HG02798 (cell line): ENCODE measurements around the gene ALG3.
"Not testable (repeated sequence)": the region's sequence is repeated elsewhere in the genome, so short reads cannot be mapped to it uniquely, and the experiment has no call there.

ENCODE experiments used
- ATAC-seq: cut with Tn5 transposase; IDR thresholded peaks from one replicate; pipeline ENCODE4 v1.9.1; 2021; ENCODE audit warnings: mild to moderate bottlenecking; ENCODE audit not compliant: unreplicated experiment, poor library complexity

ALG3 gene

GRCh38 chr3:184248454-184249411 lies at the start of gene ALG3:
TSS of gene ALG3 (minus strand) at chr3:184248962. CDS start at chr3:184248940, 22 bp downstream.
- ATAC-seq, result peak; percentile 57

- ATAC-seq, result no peak
Observed at GRCh38 chr3:184296616-184297015, 47.9 kb upstream of the ALG3 start.

GRCh38 chr3:184295771-184296170 lies 47.0 kb upstream of the ALG3 start:
- no peak for ATAC-seq

- no peak for ATAC-seq
Observed at GRCh38 chr3:184291738-184292445, 43.1 kb upstream of the ALG3 start.

GRCh38 chr3:184291044-184291737 lies 42.4 kb upstream of the ALG3 start:
- no peak for ATAC-seq

GRCh38 chr3:184290331-184290730 lies 41.6 kb upstream of the ALG3 start:
- no peak for ATAC-seq

- ATAC-seq, result no peak
Observed at GRCh38 chr3:184289426-184289938, 40.7 kb upstream of the ALG3 start.

- no peak for ATAC-seq
Observed at GRCh38 chr3:184284696-184285095, 35.9 kb upstream of the ALG3 start.

GRCh38 chr3:184283681-184284080 lies 34.9 kb upstream of the ALG3 start:
- ATAC-seq, result no peak

- ATAC-seq, result no peak
Observed at GRCh38 chr3:184282941-184283340, 34.2 kb upstream of the ALG3 start.

- ATAC-seq, result no peak
Observed at GRCh38 chr3:184277366-184277765, 28.6 kb upstream of the ALG3 start.

GRCh38 chr3:184275961-184276910 lies 27.5 kb upstream of the ALG3 start, which contains the start of gene ECE2:
TSS of gene ECE2 (plus strand) at chr3:184276022. CDS start at chr3:184276154, 132 bp downstream.
- no peak for ATAC-seq

- ATAC-seq, result no peak
Observed at GRCh38 chr3:184275381-184275701, 26.6 kb upstream of the ALG3 start.

- no peak for ATAC-seq
Observed at GRCh38 chr3:184272269-184272668, 23.5 kb upstream of the ALG3 start.

GRCh38 chr3:184267249-184267648 lies 18.5 kb upstream of the ALG3 start:
- not testable (repeated sequence) for ATAC-seq

- ATAC-seq, result no peak
Observed at GRCh38 chr3:184262764-184263179, 14.0 kb upstream of the ALG3 start.

- no peak for ATAC-seq
Observed at GRCh38 chr3:184261854-184262763, 13.3 kb upstream of the ALG3 start.

GRCh38 chr3:184261270-184261853 lies 12.6 kb upstream of the ALG3 start, which contains the start of gene CAMK2N2:
TSS of gene CAMK2N2 (minus strand) at chr3:184261553. CDS start at chr3:184261285, 268 bp downstream.
- peak; percentile 45 for ATAC-seq
